PC-3 (cell line): ENCODE measurements around the gene EEF1A2. TPM values are rescaled to one million over a fixed set of nuclear protein-coding genes. Genes with fewer than 3 reads are reported as not detected.

Experiments used
- ATAC-seq: fragments of 200-7000 bp; cut with Tn5 transposase; 2 replicates; pipeline ENCODE4 v1.9.1; 2020; ENCODE audit warnings: mild to moderate bottlenecking, moderate library complexity
- BruUV-seq: library from RNA; stranded (reverse); fragments of 400-500 nt; replicated peaks from 2 replicates; lab custom pipeline; 2021; lab: Mats Ljungman, UMichigan
- CTCF ChIA-PET: fragments of 300-600 bp; sonication (Branson Sonifier 250); formaldehyde crosslinking; loops from one replicate; lab custom pipeline; 2022; ENCODE audit warnings: antibody characterized with exemption; lab: Charles Lee
- POLR2A ChIA-PET: fragments of 300-600 bp; sonication (Branson Sonifier 250); formaldehyde crosslinking; loops from one replicate; lab custom pipeline; 2022; ENCODE audit warnings: antibody characterized with exemption; ENCODE audit not compliant: unreplicated experiment; lab: Charles Lee
- DNase-seq: peaks from one replicate; pipeline ENCODE4 v3.0.0-alpha.2; 2015
- H2AFZ ChIP-seq: fragments of 300-600 bp; sonication (generic); 2 replicates; pipeline ENCODE4 v1.6.0; 2016; ENCODE audit warnings: antibody characterized with exemption, low read length
- H3F3A ChIP-seq: fragments of 300-600 bp; sonication (generic); one replicate; pipeline ENCODE4 v1.6.0; 2017; ENCODE audit warnings: antibody characterized with exemption, low read length, control low read depth, mild to moderate bottlenecking; ENCODE audit not compliant: unreplicated experiment
- H3K27ac ChIP-seq: fragments of 300-600 bp; sonication (generic); 2 replicates; pipeline ENCODE4 v1.5.1; 2016; ENCODE audit warnings: mild to moderate bottlenecking, low read length
- H3K27me3 ChIP-seq: fragments of 300-600 bp; sonication (generic); 2 replicates; pipeline ENCODE4 v1.6.1; 2016; ENCODE audit warnings: low read length, mixed read lengths
- H3K36me3 ChIP-seq: fragments of 300-600 bp; sonication (generic); 2 replicates; pipeline ENCODE4 v1.6.1; 2016; ENCODE audit warnings: low read depth, mixed run types, low read length, mixed read lengths
- H3K4me1 ChIP-seq: fragments of 300-600 bp; sonication (generic); 2 replicates; pipeline ENCODE4 v1.5.1; 2016; ENCODE audit warnings: low read length; ENCODE audit not compliant: insufficient read depth
- H3K4me2 ChIP-seq: fragments of 300-600 bp; sonication (generic); 2 replicates; pipeline ENCODE4 v1.6.0; 2016; ENCODE audit warnings: low read length
- H3K4me3 ChIP-seq: fragments of 300-600 bp; sonication (generic); 2 replicates; pipeline ENCODE4 v1.5.1; 2016; ENCODE audit warnings: mild to moderate bottlenecking, low read length, mixed read lengths
- H3K79me2 ChIP-seq: fragments of 300-600 bp; sonication (generic); 2 replicates; pipeline ENCODE4 v1.6.1; 2017; ENCODE audit warnings: low read length, mixed read lengths
- H3K9ac ChIP-seq: fragments of 300-600 bp; sonication (generic); 2 replicates; pipeline ENCODE4 v1.6.0; 2016; ENCODE audit warnings: mild to moderate bottlenecking, low read length
- H3K9me2 ChIP-seq: fragments of 300-600 bp; sonication (generic); replicated peaks from 2 replicates; pipeline ENCODE4 v1.6.1; 2016; ENCODE audit warnings: mixed run types, low read length, mixed read lengths
- H3K9me3 ChIP-seq: fragments of 300-600 bp; sonication (generic); 2 replicates; pipeline ENCODE4 v1.6.1; 2016; ENCODE audit warnings: low read length, mixed read lengths
- H4K20me1 ChIP-seq: fragments of 300-600 bp; sonication (generic); 2 replicates; pipeline ENCODE4 v1.6.1; 2016; ENCODE audit warnings: low read length, mixed read lengths
- EZH2 ChIP-seq: fragments of 300-600 bp; sonication (generic); IDR thresholded peaks from one replicate; pipeline ENCODE4 v1.6.1; 2017; ENCODE audit warnings: antibody characterized with exemption, mild to moderate bottlenecking, low read length; ENCODE audit not compliant: unreplicated experiment
- EZH2phosphoT487 ChIP-seq: fragments of 300-600 bp; sonication (generic); IDR thresholded peaks from 2 replicates; pipeline ENCODE4 v1.6.1; 2018; ENCODE audit warnings: mild to moderate bottlenecking, antibody characterized with exemption, low read length, borderline replicate concordance
- intact Hi-C: fragments of 100-400 bp; cut with micrococcal nuclease; formaldehyde crosslinking; loops from 2 replicates; pipeline ENCODE4 v1.9.0; 2023
- total RNA-seq: library from RNA; depleted of rRNA; stranded (reverse); fragments of >200 nt; gene quantifications from 2 replicates; pipeline ENCODE4 v1.2.3, GENCODE V29; 2014
- TF ChIP-seq, protein P1 (sequence below): fragments of 300-600 bp; sonication (generic); conservative IDR thresholded peaks from 2 replicates; pipeline ENCODE4 v1.5.1; 2017; ENCODE audit warnings: antibody characterized with exemption, low read depth, mild to moderate bottlenecking, low read length

The EEF1A2 gene
- total RNA-seq, 1 experiment from 2014 or later = 463 TPM

DNA sequence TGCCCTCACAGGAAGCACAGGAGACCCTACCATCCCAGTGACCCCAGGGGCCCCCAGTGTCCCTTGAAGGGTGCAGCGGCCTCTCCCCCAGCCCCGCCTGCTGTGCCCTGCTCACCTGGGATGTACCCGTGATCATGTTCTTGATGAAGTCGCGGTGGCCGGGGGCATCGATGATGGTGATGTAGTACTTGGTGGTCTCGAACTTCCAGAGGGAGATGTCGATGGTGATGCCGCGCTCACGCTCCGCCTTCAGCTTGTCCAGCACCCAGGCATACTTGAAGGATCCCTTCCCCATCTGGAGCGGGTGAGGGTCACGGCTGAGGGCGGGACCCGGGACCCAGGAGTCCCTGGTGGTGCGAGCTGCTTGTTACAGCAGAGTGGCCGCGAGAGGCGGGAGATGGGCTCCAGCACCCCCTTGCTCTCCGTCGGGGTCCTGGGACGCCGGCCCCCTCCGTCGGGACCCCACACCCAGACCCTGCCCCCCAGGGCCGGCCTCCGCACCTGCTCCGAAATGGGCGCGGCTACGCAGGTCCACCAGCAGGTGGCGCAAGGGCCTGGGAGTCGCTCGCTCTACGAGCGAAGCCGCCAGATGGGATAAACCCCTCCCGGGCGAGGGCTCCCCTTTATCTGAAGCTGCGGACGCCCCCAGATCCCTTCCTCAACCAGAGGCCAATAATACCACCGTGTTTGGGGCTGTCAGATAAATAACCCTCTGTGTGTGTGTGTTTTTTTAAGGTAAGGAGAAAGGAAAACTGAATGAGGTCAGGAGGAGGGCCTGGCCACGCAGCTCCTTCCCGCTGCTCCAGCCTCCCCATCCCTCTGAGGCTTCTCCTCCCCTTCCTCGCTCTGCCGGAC lies 2.9 kb downstream of the EEF1A2 start:
- Histone ChIP-seq H3K36me3 (peaks cover 49% of the 10 kb centered on the region), H3K27ac (no peak overlapping the region), H3K9me3 (no peaks in the 10 kb centered on the region), H3K4me2 (peak overlapping the region; percentile 98), H2AFZ (no peak overlapping the region), H3K4me3 (no peak overlapping the region), H3F3A (no peaks in the 10 kb centered on the region), H3K79me2 (peaks cover 21% of the 10 kb centered on the region), H4K20me1 (no peaks in the 10 kb centered on the region; the same call in 1 of the 2 replicates), H3K27me3 (no peaks in the 10 kb centered on the region), H3K9me2 (no peaks in the 10 kb centered on the region), H3K4me1 (peaks cover 14% of the 10 kb centered on the region), H3K9ac (no peak overlapping the region)
- no peak for TF ChIP-seq EZH2
- TF ChIP-seq EZH2phosphoT487 = no peak
- TF ChIP-seq, protein P1, sequence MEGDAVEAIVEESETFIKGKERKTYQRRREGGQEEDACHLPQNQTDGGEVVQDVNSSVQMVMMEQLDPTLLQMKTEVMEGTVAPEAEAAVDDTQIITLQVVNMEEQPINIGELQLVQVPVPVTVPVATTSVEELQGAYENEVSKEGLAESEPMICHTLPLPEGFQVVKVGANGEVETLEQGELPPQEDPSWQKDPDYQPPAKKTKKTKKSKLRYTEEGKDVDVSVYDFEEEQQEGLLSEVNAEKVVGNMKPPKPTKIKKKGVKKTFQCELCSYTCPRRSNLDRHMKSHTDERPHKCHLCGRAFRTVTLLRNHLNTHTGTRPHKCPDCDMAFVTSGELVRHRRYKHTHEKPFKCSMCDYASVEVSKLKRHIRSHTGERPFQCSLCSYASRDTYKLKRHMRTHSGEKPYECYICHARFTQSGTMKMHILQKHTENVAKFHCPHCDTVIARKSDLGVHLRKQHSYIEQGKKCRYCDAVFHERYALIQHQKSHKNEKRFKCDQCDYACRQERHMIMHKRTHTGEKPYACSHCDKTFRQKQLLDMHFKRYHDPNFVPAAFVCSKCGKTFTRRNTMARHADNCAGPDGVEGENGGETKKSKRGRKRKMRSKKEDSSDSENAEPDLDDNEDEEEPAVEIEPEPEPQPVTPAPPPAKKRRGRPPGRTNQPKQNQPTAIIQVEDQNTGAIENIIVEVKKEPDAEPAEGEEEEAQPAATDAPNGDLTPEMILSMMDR = peak; percentile 90
- ChIA-PET CTCF (interaction anchor here (0.9 to 1.7 kb wide), 3 partner anchors 25 to 42 kb away, joined by 4 to 21 read pairs (median 4); partner anchors contain the start of genes PPDPF and PTK6), POLR2A (no interaction called here)
- ATAC-seq (peak; percentile 15), DNase-seq (peak; percentile 51)
- BruUV-seq = no TSS peak
- intact Hi-C loops = no loop called here

DNA sequence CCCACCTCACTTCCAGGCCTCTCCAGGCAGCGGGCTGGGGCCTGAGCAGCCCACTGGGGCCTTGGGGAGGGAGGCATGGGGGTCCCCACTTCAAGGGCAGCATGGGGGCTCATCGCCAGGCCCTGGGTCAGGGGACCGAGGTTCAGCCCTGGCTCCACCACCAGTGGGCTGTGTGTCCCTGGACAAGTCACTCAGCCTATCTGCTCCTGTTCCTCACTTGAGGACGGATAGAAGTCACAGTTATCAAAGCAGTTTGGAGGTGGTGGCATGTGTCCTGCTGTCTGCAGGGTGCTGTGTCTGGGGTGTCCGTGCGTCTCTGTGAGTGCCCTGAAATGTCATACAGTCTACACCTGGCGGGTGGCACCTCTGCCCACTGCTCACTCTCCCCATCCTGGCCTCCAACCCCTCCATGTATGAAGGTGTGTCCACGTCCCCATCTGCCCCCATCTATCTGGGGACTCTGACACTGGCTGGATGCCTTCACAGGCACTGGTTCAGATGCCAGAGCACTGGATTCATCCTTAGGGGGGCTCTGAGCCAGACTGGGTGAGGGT lies 3.6 kb downstream of the EEF1A2 start:
- Histone ChIP-seq H3K27me3 (no peaks in the 10 kb centered on the region), H3K4me3 (no peak overlapping the region), H3K4me1 (peaks cover 14% of the 10 kb centered on the region), H3K36me3 (peaks cover 50% of the 10 kb centered on the region), H3F3A (no peaks in the 10 kb centered on the region), H4K20me1 (no peaks in the 10 kb centered on the region; the same call in 1 of the 2 replicates), H3K9ac (no peak overlapping the region), H3K9me2 (no peaks in the 10 kb centered on the region), H3K27ac (no peak overlapping the region), H3K9me3 (no peaks in the 10 kb centered on the region), H3K4me2 (no peak overlapping the region), H3K79me2 (peaks cover 21% of the 10 kb centered on the region), H2AFZ (no peak overlapping the region)
- intact Hi-C loops = no loop called here
- CTCF ChIA-PET = no interaction called here
- ATAC-seq (no peak), DNase-seq (no peak)
- no TSS peak for BruUV-seq
- TF ChIP-seq EZH2phosphoT487 = no peak
- TF ChIP-seq EZH2 = no peak
- TF ChIP-seq, protein P1 = no peak
- POLR2A ChIA-PET = no interaction called here
